Parathyroid adenoma (tissue), 2 donors: ENCODE measurements around the gene ZC3H8.

Experiments
- H2AFZ ChIP-seq: fragments of 300-600 bp; sonication (generic); one replicate; pipeline ENCODE4 v1.7.0; 2017; ENCODE audit warnings: antibody characterized with exemption, mild to moderate bottlenecking
- H3K27ac ChIP-seq: fragments of 300-600 bp; sonication (generic); one replicate; pipeline ENCODE4 v1.7.0; 2017
- H3K27me3 ChIP-seq: fragments of 300-600 bp; sonication (generic); one replicate; pipeline ENCODE4 v1.7.0; 2017; ENCODE audit warnings: low read length; ENCODE audit not compliant: control insufficient read depth, insufficient read depth
- H3K36me3 ChIP-seq: fragments of 300-600 bp; sonication (generic); one replicate; pipeline ENCODE4 v1.7.0; 2017; ENCODE audit warnings: low read length; ENCODE audit not compliant: control insufficient read depth, insufficient read depth
- H3K4me1 ChIP-seq: fragments of 300-600 bp; sonication (generic); one replicate; pipeline ENCODE4 v1.7.0; 2017; ENCODE audit warnings: control low read depth
- H3K4me2 ChIP-seq: fragments of 300-600 bp; sonication (generic); one replicate; pipeline ENCODE4 v1.7.0; 2017; ENCODE audit warnings: low read length
- H3K4me3 ChIP-seq: fragments of 300-600 bp; sonication (generic); one replicate; pipeline ENCODE4 v1.7.0; 2017; ENCODE audit warnings: low read depth, low read length
- H3K79me2 ChIP-seq: fragments of 300-600 bp; sonication (generic); one replicate; pipeline ENCODE4 v1.7.0; 2017; ENCODE audit warnings: control low read depth
- H3K9ac ChIP-seq: fragments of 300-600 bp; sonication (generic); one replicate; pipeline ENCODE4 v1.7.0; 2017; ENCODE audit warnings: mild to moderate bottlenecking
- H3K9me3 ChIP-seq: fragments of 300-600 bp; sonication (generic); one replicate; pipeline ENCODE4 v1.7.0; 2017; ENCODE audit warnings: low read length; ENCODE audit not compliant: control insufficient read depth
- TF ChIP-seq, protein P1 (sequence below): fragments of 300-600 bp; sonication (generic); IDR thresholded peaks from one replicate; pipeline ENCODE4 v1.7.0; 2017; ENCODE audit warnings: antibody characterized with exemption, mild to moderate bottlenecking
- donor health status: primary hyperparathyroidism.

The ZC3H8 gene

GRCh38 chr2:112175333-112175732 is 79.5 kb downstream of the ZC3H8 start:
- Histone ChIP-seq H3K4me1 (peaks cover 9% of the 10 kb centered on the region), H3K27me3 (no peaks in the 10 kb centered on the region), H3K9me3 (no peaks in the 10 kb centered on the region), H3K9ac (no peak overlapping the region), H2AFZ (no peak overlapping the region), H3K27ac (no peak overlapping the region), H3K4me3 (no peak overlapping the region), H3K4me2 (no peak overlapping the region), H3K79me2 (no peaks in the 10 kb centered on the region), H3K36me3 (no peaks in the 10 kb centered on the region)
- TF ChIP-seq, protein P1, sequence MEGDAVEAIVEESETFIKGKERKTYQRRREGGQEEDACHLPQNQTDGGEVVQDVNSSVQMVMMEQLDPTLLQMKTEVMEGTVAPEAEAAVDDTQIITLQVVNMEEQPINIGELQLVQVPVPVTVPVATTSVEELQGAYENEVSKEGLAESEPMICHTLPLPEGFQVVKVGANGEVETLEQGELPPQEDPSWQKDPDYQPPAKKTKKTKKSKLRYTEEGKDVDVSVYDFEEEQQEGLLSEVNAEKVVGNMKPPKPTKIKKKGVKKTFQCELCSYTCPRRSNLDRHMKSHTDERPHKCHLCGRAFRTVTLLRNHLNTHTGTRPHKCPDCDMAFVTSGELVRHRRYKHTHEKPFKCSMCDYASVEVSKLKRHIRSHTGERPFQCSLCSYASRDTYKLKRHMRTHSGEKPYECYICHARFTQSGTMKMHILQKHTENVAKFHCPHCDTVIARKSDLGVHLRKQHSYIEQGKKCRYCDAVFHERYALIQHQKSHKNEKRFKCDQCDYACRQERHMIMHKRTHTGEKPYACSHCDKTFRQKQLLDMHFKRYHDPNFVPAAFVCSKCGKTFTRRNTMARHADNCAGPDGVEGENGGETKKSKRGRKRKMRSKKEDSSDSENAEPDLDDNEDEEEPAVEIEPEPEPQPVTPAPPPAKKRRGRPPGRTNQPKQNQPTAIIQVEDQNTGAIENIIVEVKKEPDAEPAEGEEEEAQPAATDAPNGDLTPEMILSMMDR = no peak

DNA sequence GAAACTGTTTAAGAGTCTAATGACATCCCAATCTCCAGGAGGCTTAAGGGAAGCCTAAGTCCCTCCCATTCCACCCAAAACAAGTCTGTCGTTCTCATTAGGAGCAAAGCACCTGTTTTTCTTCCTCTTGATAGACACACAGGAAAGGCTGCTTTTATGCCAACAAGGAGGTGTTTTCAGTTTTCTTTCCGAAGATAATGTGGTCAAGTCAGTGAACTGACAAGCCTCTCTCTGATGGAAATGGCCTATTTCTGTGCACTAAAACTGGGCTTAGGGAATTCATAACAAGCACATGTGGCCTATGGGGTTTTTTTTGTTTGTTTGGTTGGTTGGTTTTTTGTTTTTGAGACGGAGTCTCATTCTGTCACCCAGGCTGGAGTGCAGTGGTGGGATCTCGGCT is 80.5 kb downstream of the ZC3H8 start:
- H3K79me2 ChIP-seq = no peaks in the 10 kb centered on the region
- H3K4me1 ChIP-seq = peaks cover 9% of the 10 kb centered on the region
- no peak overlapping the region for H3K4me2 ChIP-seq
- TF ChIP-seq, protein P1 = no peak
- no peak overlapping the region for H3K9ac ChIP-seq
- H3K27ac ChIP-seq = no peak overlapping the region
- H2AFZ ChIP-seq = peak overlapping the region; percentile 28
- H3K36me3 ChIP-seq = no peaks in the 10 kb centered on the region
- no peaks in the 10 kb centered on the region for H3K27me3 ChIP-seq
- no peaks in the 10 kb centered on the region for H3K9me3 ChIP-seq
- H3K4me3 ChIP-seq = no peak overlapping the region

DNA sequence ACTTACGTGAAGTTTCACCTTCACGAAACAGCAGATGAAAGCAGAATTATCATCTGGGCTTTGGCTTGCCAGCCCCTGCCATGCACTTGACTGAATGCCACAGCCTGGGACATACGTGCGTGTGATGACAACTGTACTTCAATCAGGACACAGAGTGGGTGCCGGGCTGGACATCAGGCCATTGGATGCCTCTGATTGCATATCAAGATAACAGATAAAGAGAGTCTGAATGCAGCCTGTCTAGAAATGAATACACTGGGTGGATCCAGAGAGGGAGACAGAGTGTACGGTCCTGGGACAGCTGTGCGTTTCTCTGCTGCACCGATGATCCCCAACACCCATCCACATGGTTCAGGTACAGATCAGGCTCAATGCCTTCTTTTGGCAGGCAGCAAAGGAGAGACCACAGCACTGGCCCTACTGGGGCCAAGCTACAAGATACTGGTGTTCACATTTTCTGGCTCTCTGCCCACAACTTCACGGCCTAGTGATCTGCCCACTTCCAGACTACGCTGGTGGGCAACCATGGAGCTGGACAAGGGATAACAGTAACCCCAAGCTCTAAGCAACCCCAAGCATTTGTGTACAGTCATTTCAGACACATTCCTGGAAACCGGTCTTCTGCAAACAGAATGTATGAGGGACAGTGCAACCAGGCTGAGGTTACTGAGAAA is 81.1 kb downstream of the ZC3H8 start:
- peaks cover 9% of the 10 kb centered on the region for H3K4me1 ChIP-seq
- H3K36me3 ChIP-seq = no peaks in the 10 kb centered on the region
- H3K9me3 ChIP-seq = no peaks in the 10 kb centered on the region
- no peaks in the 10 kb centered on the region for H3K27me3 ChIP-seq
- TF ChIP-seq, protein P1 = no peak
- H2AFZ ChIP-seq = peak overlapping the region; percentile 28
- no peaks in the 10 kb centered on the region for H3K79me2 ChIP-seq
- no peak overlapping the region for H3K9ac ChIP-seq
- no peak overlapping the region for H3K27ac ChIP-seq
- H3K4me2 ChIP-seq = no peak overlapping the region
- H3K4me3 ChIP-seq = no peak overlapping the region

GRCh38 chr2:112170495-112170894 is 84.3 kb downstream of the ZC3H8 start:
- Histone ChIP-seq H3K4me1 (peaks cover 3% of the 10 kb centered on the region), H3K36me3 (no peaks in the 10 kb centered on the region), H3K27ac (no peak overlapping the region), H3K4me3 (no peak overlapping the region), H2AFZ (no peak overlapping the region), H3K9me3 (no peaks in the 10 kb centered on the region), H3K79me2 (no peaks in the 10 kb centered on the region), H3K9ac (no peak overlapping the region), H3K4me2 (no peak overlapping the region), H3K27me3 (no peaks in the 10 kb centered on the region)
- TF ChIP-seq, protein P1 = no peak
